ENCODE measurements around the gene CRTC1. TPM values are rescaled to one million over a fixed set of nuclear protein-coding genes. Genes with fewer than 3 reads are reported as not detected.

Gene CRTC1
- total and polyA plus RNA-seq, 11 donors: 3.8 to 10.2 (median 7.2) TPM

GRCh38 chr19:18741124-18742121 lies 57.9 kb downstream of the CRTC1 start:
- intact Hi-C loops (cut with DNase I): no loop called here

GRCh38 chr19:18742324-18742723 lies 58.8 kb downstream of the CRTC1 start:
- intact Hi-C loops (cut with DNase I): no loop called here
- TF ChIP-seq POLR2A (IDR thresholded peaks at IDR 0.05) (no peak), CTCF (IDR thresholded peaks at IDR 0.05) (no peak)
- 52 to 73% (median 73%) methylated on average over 8 to 14 of the region's 14 CpGs for WGBS, 4 donors
- no peaks in the 10 kb centered on the region for H3K27me3 ChIP-seq
- H3K27ac ChIP-seq: no peak overlapping the region
- ATAC-seq (no peak), DNase-seq (no peak)
- no peak overlapping the region for H3K4me3 ChIP-seq
- no peaks in the 10 kb centered on the region for H3K9me3 ChIP-seq
- no peaks in the 10 kb centered on the region for H3K36me3 ChIP-seq
- H3K4me1 ChIP-seq: peaks cover 0 to 31% (median 25%) of the 10 kb centered on the region in 12 donors

More at GRCh38 chr19:18741124-18742121, 57.9 kb downstream of the CRTC1 start:
- ATAC-seq: peak; percentile 8 to 83 (median 36)
- H3K27ac ChIP-seq: no peak overlapping the region
- peaks cover 0 to 31% (median 27%) of the 10 kb centered on the region in 12 donors for H3K4me1 ChIP-seq
- H3K36me3 ChIP-seq: no peaks in the 10 kb centered on the region
- no peak overlapping the region for H3K4me3 ChIP-seq
- H3K27me3 ChIP-seq: no peaks in the 10 kb centered on the region
- no peak for TF ChIP-seq POLR2A (IDR thresholded peaks at IDR 0.05)
- no peak for TF ChIP-seq CTCF (IDR thresholded peaks at IDR 0.05)
- 53 to 68% (median 61%) methylated on average over 18 to 27 of the region's 27 CpGs for WGBS, 4 donors
- no peaks in the 10 kb centered on the region for H3K9me3 ChIP-seq
- DNase-seq: peak in 1 of 5 donors; percentile 50

GRCh38 chr19:18742838-18743783 lies 59.6 kb downstream of the CRTC1 start:
- WGBS, 4 donors: 46 to 72% (median 52%) methylated on average over 9 to 38 of the region's 38 CpGs
- peak overlapping the region in 1 of 12 donors; percentile 13 for H3K4me3 ChIP-seq
- intact Hi-C loops (cut with DNase I): no loop called here
- peaks cover 0 to 31% (median 25%) of the 10 kb centered on the region in 12 donors for H3K4me1 ChIP-seq
- peak; percentile 73 to 82 (median 79) for ATAC-seq
- TF ChIP-seq POLR2A (IDR thresholded peaks at IDR 0.05): no peak
- no peak for TF ChIP-seq CTCF (IDR thresholded peaks at IDR 0.05)
- H3K9me3 ChIP-seq: no peaks in the 10 kb centered on the region
- peak overlapping the region in 1 of 12 donors; percentile 14 for H3K27ac ChIP-seq
- DNase-seq: peak; percentile 68 to 86 (median 75)
- H3K27me3 ChIP-seq: no peaks in the 10 kb centered on the region
- H3K36me3 ChIP-seq: no peaks in the 10 kb centered on the region

All from heart left ventricle (tissue), 16 donors.